A673 (cell line): ENCODE results near the gene ARHGAP26.

Source experiments
- EZH2 ChIP-seq: fragments of 200-600 bp; sonication (generic); IDR thresholded peaks from 2 replicates; pipeline ENCODE4 v1.6.1; 2017; ENCODE audit warnings: borderline replicate concordance, low read depth, mild to moderate bottlenecking, mixed read lengths, antibody characterized with exemption, low read length; ENCODE audit not compliant: poor library complexity, severe bottlenecking
- TF ChIP-seq, protein P1 (sequence below): fragments of 300-800, 200-600 bp; sonication (generic); conservative IDR thresholded peaks from 2 replicates; pipeline ENCODE4 v1.5.1; 2017; ENCODE audit warnings: low read depth, mild to moderate bottlenecking, antibody characterized with exemption, low read length, moderate library complexity, mixed read lengths

DNA sequence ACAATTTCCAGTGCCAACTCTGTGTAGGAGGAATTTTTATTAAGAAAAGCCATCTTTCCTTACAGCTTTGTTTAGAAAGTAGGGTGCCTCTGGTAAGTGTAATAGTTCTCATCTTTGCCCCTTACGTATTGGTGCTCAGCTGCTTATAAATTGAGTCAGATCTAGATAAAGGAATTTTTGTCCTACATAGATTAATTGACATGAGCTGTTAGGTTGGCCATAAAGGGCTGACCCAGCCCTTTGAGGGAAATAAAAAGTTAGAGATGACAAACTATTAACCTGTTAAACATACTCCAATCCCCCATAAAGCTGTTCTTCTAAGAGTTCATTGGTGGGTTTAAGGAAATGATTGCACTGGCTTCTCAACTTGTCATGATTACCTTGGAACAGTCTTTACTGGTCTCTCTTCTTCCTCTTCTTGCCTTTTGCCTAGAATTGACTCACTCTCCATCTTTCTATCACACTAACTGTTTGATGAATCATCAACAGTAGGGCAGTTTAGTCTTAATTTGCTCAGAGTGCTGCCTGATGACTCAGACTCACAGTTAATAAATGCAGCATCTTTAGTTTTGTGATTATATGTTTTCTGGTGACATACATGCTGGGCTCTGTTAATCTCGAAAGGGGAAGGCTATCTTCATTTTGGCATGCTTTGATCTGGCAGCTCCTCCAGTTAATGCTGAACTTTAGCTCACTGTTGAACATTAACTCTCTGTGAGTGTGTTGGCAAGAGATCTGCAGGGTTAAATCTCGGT is 51.7 kb downstream of the ARHGAP26 start:
- TF ChIP-seq, protein P1, sequence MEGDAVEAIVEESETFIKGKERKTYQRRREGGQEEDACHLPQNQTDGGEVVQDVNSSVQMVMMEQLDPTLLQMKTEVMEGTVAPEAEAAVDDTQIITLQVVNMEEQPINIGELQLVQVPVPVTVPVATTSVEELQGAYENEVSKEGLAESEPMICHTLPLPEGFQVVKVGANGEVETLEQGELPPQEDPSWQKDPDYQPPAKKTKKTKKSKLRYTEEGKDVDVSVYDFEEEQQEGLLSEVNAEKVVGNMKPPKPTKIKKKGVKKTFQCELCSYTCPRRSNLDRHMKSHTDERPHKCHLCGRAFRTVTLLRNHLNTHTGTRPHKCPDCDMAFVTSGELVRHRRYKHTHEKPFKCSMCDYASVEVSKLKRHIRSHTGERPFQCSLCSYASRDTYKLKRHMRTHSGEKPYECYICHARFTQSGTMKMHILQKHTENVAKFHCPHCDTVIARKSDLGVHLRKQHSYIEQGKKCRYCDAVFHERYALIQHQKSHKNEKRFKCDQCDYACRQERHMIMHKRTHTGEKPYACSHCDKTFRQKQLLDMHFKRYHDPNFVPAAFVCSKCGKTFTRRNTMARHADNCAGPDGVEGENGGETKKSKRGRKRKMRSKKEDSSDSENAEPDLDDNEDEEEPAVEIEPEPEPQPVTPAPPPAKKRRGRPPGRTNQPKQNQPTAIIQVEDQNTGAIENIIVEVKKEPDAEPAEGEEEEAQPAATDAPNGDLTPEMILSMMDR: no peak
- TF ChIP-seq EZH2: no peak
